ENCODE measurements around the gene RAPGEF5.

GRCh38 chr7:22200777-22201176 is 156.2 kb downstream of the RAPGEF5 start:
- no peak for TF ChIP-seq CTCF (IDR thresholded peaks at IDR 0.05)
- TF ChIP-seq ZFX (IDR thresholded peaks at IDR 0.05; ENCODE audit: borderline replicate concordance) = no peak

Data from 22Rv1 (cell line).